ENCODE measurements around the gene MEIS1.

MEIS1 gene

GRCh38 chr2:66434679-66435548 is at the start of gene MEIS1:
Gene MEIS1 (plus strand): TSS chr2:66435125. CDS start chr2:66435857, 732 bp downstream.
- Histone ChIP-seq H3K9me3 (ENCODE audit: control insufficient read depth, insufficient read depth, low read depth, low read length) (no peaks in the 10 kb centered on the region), H3K4me3 (ENCODE audit: low read depth, low read length) (peak within 1 kb of the TSS; percentile 63), H3K36me3 (ENCODE audit: control insufficient read depth in 2 of 2, insufficient read depth in 1 of 2, low read length in 2 of 2) (peaks cover 3 to 19% of the 10 kb centered on the region in 2 experiments; a peak in 2 of 3 replicates), H3K4me1 (ENCODE audit: control insufficient read depth, insufficient read depth, low read length) (peaks cover 12% of the 10 kb centered on the region; the same call in 1 of the 2 replicates), H3K27ac (ENCODE audit: extremely low read depth, low read depth, low read length) (peak within 1 kb of the TSS; percentile 85)
- ChIA-PET POLR2A (interaction anchor here (0.5 to 2.1 kb wide), 19 partner anchors 16 to 1628 kb away, joined by 3 to 11 read pairs (median 5); no protein-coding TSS in a partner anchor), CTCF (interaction anchor here (0.6 to 2.8 kb wide), 12 partner anchors 63 to 1627 kb away, joined by 3 to 17 read pairs (median 4); no protein-coding TSS in a partner anchor)
- TF ChIP-seq ZNF501 (tag by site-specific recombination; IDR thresholded peaks at IDR 0.05) (peak; percentile 60; the same call in 1 of the 2 replicates), ZNF843 (tag by site-specific recombination; IDR thresholded peaks at IDR 0.05) (peak; percentile 20; the same call in 1 of the 2 replicates), ZNF174 (tag by site-specific recombination; IDR thresholded peaks at IDR 0.05) (no peak), ZBTB21 (tag by site-specific recombination; IDR thresholded peaks at IDR 0.05) (no peak), SP2 (tag by site-specific recombination; IDR thresholded peaks at IDR 0.05) (peak; percentile 49; the same call in 1 of the 2 replicates), HOXA7 (CRISPR knock-in tag; IDR thresholded peaks at IDR 0.05; ENCODE audit: borderline replicate concordance) (no peak), ZBTB20 (tag by site-specific recombination; IDR thresholded peaks at IDR 0.05) (peak; percentile 52), HOXD13 (CRISPR knock-in tag; IDR thresholded peaks at IDR 0.05; ENCODE audit: borderline replicate concordance) (peak; percentile 65; the same call in 1 of the 2 replicates), ZNF274 (IDR thresholded peaks at IDR 0.05; ENCODE audit: low read length) (no peak), ZNF274 (tag by site-specific recombination; IDR thresholded peaks at IDR 0.05; ENCODE audit: borderline replicate concordance) (no peak), ZSCAN16 (tag by site-specific recombination; IDR thresholded peaks at IDR 0.05) (peak; percentile 80; the same call in 1 of the 2 replicates), ZBTB11 (tag by site-specific recombination; conservative IDR thresholded peaks at IDR 0.05; ENCODE audit: low read depth) (peak; percentile 59), ZNF701 (tag by site-specific recombination; IDR thresholded peaks at IDR 0.05) (no peak), ZNF704 (tag by site-specific recombination; IDR thresholded peaks at IDR 0.05) (no peak), ZNF48 (tag by site-specific recombination; IDR thresholded peaks at IDR 0.05) (no peak), ZNF18 (tag by site-specific recombination; IDR thresholded peaks at IDR 0.05) (peak; percentile 37; the same call in 1 of the 2 replicates), ZNF157 (tag by site-specific recombination; IDR thresholded peaks at IDR 0.05) (no peak), OVOL3 (tag by site-specific recombination; IDR thresholded peaks at IDR 0.05) (no peak), ZBTB8A (tag by site-specific recombination; IDR thresholded peaks at IDR 0.05) (peak; percentile 65; the same call in 1 of the 2 replicates), ZNF221 (tag by site-specific recombination; IDR thresholded peaks at IDR 0.05; ENCODE audit: borderline replicate concordance) (no peak), GLIS2 (tag by site-specific recombination; IDR thresholded peaks at IDR 0.05) (no peak), SP3 (tag by site-specific recombination; IDR thresholded peaks at IDR 0.05) (peak; percentile 51; the same call in 1 of the 2 replicates), ZBTB6 (tag by site-specific recombination; IDR thresholded peaks at IDR 0.05) (no peak), ZNF513 (tag by site-specific recombination; IDR thresholded peaks at IDR 0.05) (no peak), ZNF175 (tag by site-specific recombination; IDR thresholded peaks at IDR 0.05) (no peak), FEZF1 (tag by site-specific recombination; IDR thresholded peaks at IDR 0.05) (peak; percentile 25; the same call in 1 of the 2 replicates), ZNF76 (tag by site-specific recombination; IDR thresholded peaks at IDR 0.05; ENCODE audit: borderline replicate concordance, low read depth) (peak; percentile 61; the same call in 1 of the 2 replicates), REPIN1 (tag by site-specific recombination; IDR thresholded peaks at IDR 0.05; ENCODE audit: low read depth) (no peak)

All from HEK293 (cell line).